HCT116 (cell line): ENCODE measurements around the gene BAIAP2L2. TPM values are rescaled to one million over a fixed set of nuclear protein-coding genes. Genes with fewer than 3 reads are reported as not detected.

Experiments used
- ATAC-seq: fragments of 200-7000 bp; cut with Tn5 transposase; 2 replicates; pipeline ENCODE4 v1.9.1; 2020; ENCODE audit warnings: mild to moderate bottlenecking, moderate library complexity
- BruUV-seq: library from RNA; stranded (reverse); fragments of 400-500 nt; replicated peaks from 2 replicates; lab custom pipeline; 2021; lab: Mats Ljungman, UMichigan
- CTCF ChIA-PET: fragments of 300-600 bp; sonication (Branson Sonifier 250); formaldehyde crosslinking; loops from one replicate; lab custom pipeline; 2021; ENCODE audit warnings: antibody characterized with exemption; lab: Charles Lee
- POLR2A ChIA-PET: fragments of 300-600, 350-600 bp; sonication (Branson Sonifier 250); formaldehyde crosslinking; loops from one replicate; lab custom pipeline; 2021; ENCODE audit warnings: antibody characterized with exemption; lab: Charles Lee
- RAD21 ChIA-PET, 2 experiments: fragments of 300-600 bp; sonication (Branson Sonifier 250); formaldehyde crosslinking; loops; one replicate each; lab custom pipeline; 2023; ENCODE audit warnings: low total read pairs in 2 of 2; ENCODE audit not compliant: uncharacterized antibody in 2 of 2, unreplicated experiment in 2 of 2, low non-redundant PET in 1 of 2; lab: Charles Lee
- DNase-seq: peaks from one replicate; pipeline ENCODE4 v3.0.0-alpha.2; 2010; ENCODE audit warnings: low read depth, low spot score
- H2AFZ ChIP-seq: fragments of 200-600 bp; shearing (Covaris generic), sonication (generic); 2 replicates; pipeline ENCODE4 v1.6.1; 2017; ENCODE audit warnings: low read depth, mixed run types, mixed read lengths, antibody characterized with exemption, low read length; ENCODE audit not compliant: poor library complexity, severe bottlenecking
- H3K27ac ChIP-seq: 2 replicates; pipeline ENCODE4 v1.5.1; 2012; ENCODE audit warnings: low read depth, low read length
- H3K27me3 ChIP-seq: fragments of 200-600 bp; sonication (generic); 2 replicates; pipeline ENCODE4 v1.6.1; 2016; ENCODE audit warnings: mixed run types, low read length, mixed read lengths; ENCODE audit not compliant: insufficient read depth
- H3K36me3 ChIP-seq, 2 experiments: fragments of 200-500 bp in 1 of 2; fragments of 200-600 bp in 1 of 2; sonication (Bioruptor generic) in 1 of 2; sonication (generic) in 1 of 2; 2 replicates each; pipeline versions ENCODE4 v1.5.1 to v1.6.1; 2014 to 2016; ENCODE audit warnings: low read length in 2 of 2, inconsistent platforms in 1 of 2, mixed read lengths in 1 of 2, mixed run types in 1 of 2; ENCODE audit not compliant: insufficient read depth in 2 of 2, control insufficient read depth in 1 of 2
- H3K4me1 ChIP-seq, 2 experiments: fragments of 200-600 bp in 1 of 2; sonication (generic) in 1 of 2; 2 replicates each; pipeline versions ENCODE4 v1.5.1 to v1.6.1; 2012 to 2017; ENCODE audit warnings: low read length in 2 of 2, inconsistent platforms in 1 of 2, mild to moderate bottlenecking in 1 of 2, mixed read lengths in 1 of 2, mixed run types in 1 of 2, moderate library complexity in 1 of 2; ENCODE audit not compliant: insufficient read depth in 2 of 2, control insufficient read depth in 1 of 2
- H3K4me2 ChIP-seq: fragments of 200-600 bp; sonication (generic); 2 replicates; pipeline ENCODE4 v1.6.1; 2017; ENCODE audit warnings: mixed run types, low read length, mixed read lengths
- H3K4me3 ChIP-seq, 2 experiments: fragments of 200-600 bp in 1 of 2; sonication (generic) in 1 of 2; replicated peaks in 1 of 2; 2 replicates each; pipeline ENCODE4 v1.5.1; 2011 to 2016; ENCODE audit warnings: low read length in 2 of 2, control low read depth in 1 of 2, low read depth in 1 of 2, mild to moderate bottlenecking in 1 of 2, mixed read lengths in 1 of 2, mixed run types in 1 of 2
- H3K79me2 ChIP-seq: fragments of 200-600 bp; sonication (generic); 2 replicates; pipeline ENCODE4 v1.6.1; 2017; ENCODE audit warnings: mild to moderate bottlenecking, mixed run types, low read length, moderate library complexity, mixed read lengths; ENCODE audit not compliant: insufficient read depth
- H3K9ac ChIP-seq: fragments of 200-600 bp; sonication (generic); 2 replicates; pipeline ENCODE4 v1.6.1; 2016; ENCODE audit warnings: low read length, mixed read lengths
- H3K9me2 ChIP-seq: fragments of 200-600 bp; sonication (generic), shearing (Covaris generic); 2 replicates; pipeline ENCODE4 v1.6.1; 2017; ENCODE audit warnings: mixed run types, mild to moderate bottlenecking, moderate library complexity; ENCODE audit not compliant: insufficient read depth
- H3K9me3 ChIP-seq, 2 experiments: fragments of 200-500 bp in 1 of 2; fragments of 200-600 bp in 1 of 2; sonication (Bioruptor generic) in 1 of 2; sonication (generic) in 1 of 2; 2 replicates each; pipeline ENCODE4 v1.6.1; 2014 to 2017; ENCODE audit warnings: low read length in 2 of 2, mixed read lengths in 2 of 2, inconsistent platforms in 1 of 2, low read depth in 1 of 2, mild to moderate bottlenecking in 1 of 2, mixed run types in 1 of 2, moderate library complexity in 1 of 2; ENCODE audit not compliant: control insufficient read depth in 1 of 2, insufficient read depth in 1 of 2
- H4K20me1 ChIP-seq: fragments of 200-600 bp; sonication (generic), shearing (Covaris generic); 2 replicates; pipeline ENCODE4 v1.6.1; 2017; ENCODE audit warnings: mixed run types, mild to moderate bottlenecking, moderate library complexity; ENCODE audit not compliant: insufficient read depth
- ATF3 ChIP-seq: IDR thresholded peaks from 2 replicates; pipeline ENCODE4 v1.6.1; 2012
- CBX3 ChIP-seq: IDR thresholded peaks from 2 replicates; pipeline ENCODE4 v1.6.1; 2012; ENCODE audit warnings: low read depth
- CEBPB ChIP-seq: IDR thresholded peaks from 2 replicates; pipeline ENCODE4 v1.6.1; 2012; ENCODE audit warnings: low read depth
- CTCF ChIP-seq, 3 experiments: fragments of 200-600 bp in 1 of 3; sonication (generic) in 1 of 3; IDR thresholded peaks in 2 of 3; conservative IDR thresholded peaks in 1 of 3; 2 replicates each; pipeline ENCODE4 v1.5.1; 2012 to 2017; ENCODE audit warnings: low read depth in 2 of 3, low read length in 2 of 3, antibody characterized with exemption in 1 of 3, borderline replicate concordance in 1 of 3, control low read depth in 1 of 3, mild to moderate bottlenecking in 1 of 3, mixed read lengths in 1 of 3, mixed run types in 1 of 3, moderate library complexity in 1 of 3; ENCODE audit not compliant: insufficient read depth in 1 of 3
- EGR1 ChIP-seq: IDR thresholded peaks from 2 replicates; pipeline ENCODE4 v1.6.1; 2012; ENCODE audit warnings: low read depth
- ELF1 ChIP-seq: IDR thresholded peaks from 2 replicates; pipeline ENCODE4 v1.6.1; 2012; ENCODE audit warnings: low read depth, borderline replicate concordance
- FOSL1 ChIP-seq: IDR thresholded peaks from 2 replicates; pipeline ENCODE4 v1.6.1; 2012; ENCODE audit warnings: low read depth
- JUND ChIP-seq: IDR thresholded peaks from 2 replicates; pipeline ENCODE4 v1.6.1; 2012
- MAX ChIP-seq: IDR thresholded peaks from 2 replicates; pipeline ENCODE4 v1.6.1; 2012
- POLR2A ChIP-seq: IDR thresholded peaks from 2 replicates; pipeline ENCODE4 v1.7.0; 2011; ENCODE audit warnings: borderline replicate concordance; ENCODE audit not compliant: insufficient read depth, insufficient read length; ENCODE audit errors: extremely low read depth
- POLR2AphosphoS5 ChIP-seq: IDR thresholded peaks from 2 replicates; pipeline ENCODE4 v1.6.1; 2011; ENCODE audit warnings: mild to moderate bottlenecking, low read depth, low read length, moderate library complexity
- RAD21 ChIP-seq: IDR thresholded peaks from 2 replicates; pipeline ENCODE4 v1.6.1; 2012; ENCODE audit warnings: low read depth, mild to moderate bottlenecking
- REST ChIP-seq: IDR thresholded peaks from 2 replicates; pipeline ENCODE4 v1.6.1; 2012; ENCODE audit warnings: low read depth
- SP1 ChIP-seq: IDR thresholded peaks from 2 replicates; pipeline ENCODE4 v1.6.1; 2012; ENCODE audit warnings: low read depth
- SRF ChIP-seq: IDR thresholded peaks from 2 replicates; pipeline ENCODE4 v1.6.1; 2012; ENCODE audit warnings: low read depth
- YY1 ChIP-seq: IDR thresholded peaks from 2 replicates; pipeline ENCODE4 v1.6.1; 2011; ENCODE audit warnings: low read length, low read depth, moderate library complexity, mild to moderate bottlenecking; ENCODE audit not compliant: insufficient replicate concordance; ENCODE audit errors: extremely low read depth
- ZBTB33 ChIP-seq: IDR thresholded peaks from 2 replicates; pipeline ENCODE4 v1.6.1; 2011; ENCODE audit warnings: mild to moderate bottlenecking, low read length, moderate library complexity; ENCODE audit not compliant: insufficient replicate concordance; ENCODE audit errors: extremely low read depth
- ZFX ChIP-seq: fragments of 450-650 bp; IDR thresholded peaks from 2 replicates; pipeline ENCODE4 v1.6.1; 2017
- ZNF274 ChIP-seq: fragments of 200-500 bp; sonication (Bioruptor generic); IDR thresholded peaks from 2 replicates; pipeline ENCODE4 v1.6.1; 2014; ENCODE audit warnings: mild to moderate bottlenecking, low read depth, low read length, inconsistent platforms
- intact Hi-C: fragments of 100-400 bp; cut with micrococcal nuclease; formaldehyde crosslinking; loops from 2 replicates; pipeline ENCODE4 v1.10.0; 2022
- total RNA-seq: library from RNA; stranded (reverse); gene quantifications from one replicate; pipeline ENCODE4 v1.2.1, GENCODE V29; 2021; ENCODE audit not compliant: unreplicated experiment

Gene BAIAP2L2
- total RNA-seq, 1 experiment from 2014 or later = 1.0 TPM

GRCh38 chr22:38085501-38085900 is 25.0 kb downstream of the BAIAP2L2 start (continued):
- TF ChIP-seq POLR2AphosphoS5 = no peak

- Histone ChIP-seq H3K36me3 (no peaks in the 10 kb centered on the region), H3K9me2 (no peaks in the 10 kb centered on the region), H3K4me1 (peaks cover 0 to 4% of the 10 kb centered on the region in 2 experiments; a peak in 1 of 4 replicates), H3K4me3 (no peak overlapping the region), H3K79me2 (no peaks in the 10 kb centered on the region), H3K27me3 (no peaks in the 10 kb centered on the region), H3K9ac (no peak overlapping the region), H3K4me2 (no peak overlapping the region), H3K27ac (no peak overlapping the region), H3K9me3 (no peaks in the 10 kb centered on the region), H2AFZ (no peak overlapping the region), H4K20me1 (no peaks in the 10 kb centered on the region)
- ATAC-seq (no peak), DNase-seq (no peak)
- intact Hi-C loops = no loop called here
- no TSS peak for BruUV-seq
- ChIA-PET POLR2A (no interaction called here), CTCF (interaction anchor here (0.8 kb wide), 1 partner anchor 13 kb away, joined by 3 read pairs; no protein-coding TSS in a partner anchor), RAD21 (no interaction called here)
- TF ChIP-seq ZNF274 = no peak
- TF ChIP-seq FOSL1 = no peak
- no peak for TF ChIP-seq POLR2AphosphoS5
- no peak for TF ChIP-seq EGR1
- no peak for TF ChIP-seq CTCF (IDR thresholded peaks at IDR 0.05 in 2 of 3, conservative IDR thresholded peaks at IDR 0.05 in 1 of 3; ENCODE audit: borderline replicate concordance in 1 of 3, insufficient read depth in 1 of 3, low read depth in 2 of 3, low read length in 2 of 3)
- no peak for TF ChIP-seq SP1
- no peak for TF ChIP-seq REST
- no peak for TF ChIP-seq CBX3
- TF ChIP-seq JUND = no peak
- no peak for TF ChIP-seq ATF3
- no peak for TF ChIP-seq ZFX
- no peak for TF ChIP-seq ZBTB33
- no peak for TF ChIP-seq YY1
- no peak for TF ChIP-seq MAX
- no peak for TF ChIP-seq RAD21
- no peak for TF ChIP-seq CEBPB
- no peak for TF ChIP-seq SRF
- no peak for TF ChIP-seq POLR2A
- TF ChIP-seq ELF1 = no peak
Observed at GRCh38 chr22:38085056-38085455, 25.4 kb downstream of the BAIAP2L2 start.
